ENCODE measurements around the gene GLYATL2. TPM values are rescaled to one million over a fixed set of nuclear protein-coding genes. Genes with fewer than 3 reads are reported as not detected.

Gene GLYATL2
- total RNA-seq, 2 donors from 2014 or later: not detected

Other genes with a start within 250 kb of the GLYATL2 start
- 1 to 10 TPM; 4.1 to 5.5 TPM for gene CNTF, start 222.0 kb downstream of the GLYATL2 start, total RNA-seq
- gene GLYAT, start 112.8 kb downstream of the GLYATL2 start, total RNA-seq: under 1 TPM in 1 of 2 donors, not detected in 1; 0.13 TPM
- gene GLYATL1, start 94.8 kb upstream of the GLYATL2 start, total RNA-seq: not detected
- not detected for gene GLYATL1B, start 241.6 kb upstream of the GLYATL2 start, total RNA-seq

Data from activated T-helper 17 cell treated with anti-CD3 and anti-CD28 coated beads, Interleukin-2, amount 50 U/mL, for 72 hours (primary cell).